HCT116 (cell line): ENCODE data around the gene BOD1L1. TPM values are rescaled to one million over a fixed set of nuclear protein-coding genes. Genes with fewer than 3 reads are reported as not detected.

Experiments used
- ATAC-seq: fragments of 200-7000 bp; cut with Tn5 transposase; 2 replicates; pipeline ENCODE4 v1.9.1; 2020; ENCODE audit warnings: mild to moderate bottlenecking, moderate library complexity
- BruUV-seq: library from RNA; stranded (reverse); fragments of 400-500 nt; replicated peaks from 2 replicates; lab custom pipeline; 2021; lab: Mats Ljungman, UMichigan
- CTCF ChIA-PET: fragments of 300-600 bp; sonication (Branson Sonifier 250); formaldehyde crosslinking; loops from one replicate; lab custom pipeline; 2021; ENCODE audit warnings: antibody characterized with exemption; lab: Charles Lee
- POLR2A ChIA-PET: fragments of 300-600, 350-600 bp; sonication (Branson Sonifier 250); formaldehyde crosslinking; loops from one replicate; lab custom pipeline; 2021; ENCODE audit warnings: antibody characterized with exemption; lab: Charles Lee
- RAD21 ChIA-PET, 2 experiments: fragments of 300-600 bp; sonication (Branson Sonifier 250); formaldehyde crosslinking; loops; one replicate each; lab custom pipeline; 2023; ENCODE audit warnings: low total read pairs in 2 of 2; ENCODE audit not compliant: uncharacterized antibody in 2 of 2, unreplicated experiment in 2 of 2, low non-redundant PET in 1 of 2; lab: Charles Lee
- DNase-seq: peaks from one replicate; pipeline ENCODE4 v3.0.0-alpha.2; 2010; ENCODE audit warnings: low read depth, low spot score
- H2AFZ ChIP-seq: fragments of 200-600 bp; shearing (Covaris generic), sonication (generic); 2 replicates; pipeline ENCODE4 v1.6.1; 2017; ENCODE audit warnings: low read depth, mixed run types, mixed read lengths, antibody characterized with exemption, low read length; ENCODE audit not compliant: poor library complexity, severe bottlenecking
- H3K27ac ChIP-seq: 2 replicates; pipeline ENCODE4 v1.5.1; 2012; ENCODE audit warnings: low read depth, low read length
- H3K27me3 ChIP-seq: fragments of 200-600 bp; sonication (generic); 2 replicates; pipeline ENCODE4 v1.6.1; 2016; ENCODE audit warnings: mixed run types, low read length, mixed read lengths; ENCODE audit not compliant: insufficient read depth
- H3K36me3 ChIP-seq, 2 experiments: fragments of 200-500 bp in 1 of 2; fragments of 200-600 bp in 1 of 2; sonication (Bioruptor generic) in 1 of 2; sonication (generic) in 1 of 2; 2 replicates each; pipeline versions ENCODE4 v1.5.1 to v1.6.1; 2014 to 2016; ENCODE audit warnings: low read length in 2 of 2, inconsistent platforms in 1 of 2, mixed read lengths in 1 of 2, mixed run types in 1 of 2; ENCODE audit not compliant: insufficient read depth in 2 of 2, control insufficient read depth in 1 of 2
- H3K4me1 ChIP-seq, 2 experiments: fragments of 200-600 bp in 1 of 2; sonication (generic) in 1 of 2; 2 replicates each; pipeline versions ENCODE4 v1.5.1 to v1.6.1; 2012 to 2017; ENCODE audit warnings: low read length in 2 of 2, inconsistent platforms in 1 of 2, mild to moderate bottlenecking in 1 of 2, mixed read lengths in 1 of 2, mixed run types in 1 of 2, moderate library complexity in 1 of 2; ENCODE audit not compliant: insufficient read depth in 2 of 2, control insufficient read depth in 1 of 2
- H3K4me2 ChIP-seq: fragments of 200-600 bp; sonication (generic); 2 replicates; pipeline ENCODE4 v1.6.1; 2017; ENCODE audit warnings: mixed run types, low read length, mixed read lengths
- H3K4me3 ChIP-seq, 2 experiments: fragments of 200-600 bp in 1 of 2; sonication (generic) in 1 of 2; replicated peaks in 1 of 2; 2 replicates each; pipeline ENCODE4 v1.5.1; 2011 to 2016; ENCODE audit warnings: low read length in 2 of 2, control low read depth in 1 of 2, low read depth in 1 of 2, mild to moderate bottlenecking in 1 of 2, mixed read lengths in 1 of 2, mixed run types in 1 of 2
- H3K79me2 ChIP-seq: fragments of 200-600 bp; sonication (generic); 2 replicates; pipeline ENCODE4 v1.6.1; 2017; ENCODE audit warnings: mild to moderate bottlenecking, mixed run types, low read length, moderate library complexity, mixed read lengths; ENCODE audit not compliant: insufficient read depth
- H3K9ac ChIP-seq: fragments of 200-600 bp; sonication (generic); 2 replicates; pipeline ENCODE4 v1.6.1; 2016; ENCODE audit warnings: low read length, mixed read lengths
- H3K9me2 ChIP-seq: fragments of 200-600 bp; sonication (generic), shearing (Covaris generic); 2 replicates; pipeline ENCODE4 v1.6.1; 2017; ENCODE audit warnings: mixed run types, mild to moderate bottlenecking, moderate library complexity; ENCODE audit not compliant: insufficient read depth
- H3K9me3 ChIP-seq, 2 experiments: fragments of 200-500 bp in 1 of 2; fragments of 200-600 bp in 1 of 2; sonication (Bioruptor generic) in 1 of 2; sonication (generic) in 1 of 2; 2 replicates each; pipeline ENCODE4 v1.6.1; 2014 to 2017; ENCODE audit warnings: low read length in 2 of 2, mixed read lengths in 2 of 2, inconsistent platforms in 1 of 2, low read depth in 1 of 2, mild to moderate bottlenecking in 1 of 2, mixed run types in 1 of 2, moderate library complexity in 1 of 2; ENCODE audit not compliant: control insufficient read depth in 1 of 2, insufficient read depth in 1 of 2
- H4K20me1 ChIP-seq: fragments of 200-600 bp; sonication (generic), shearing (Covaris generic); 2 replicates; pipeline ENCODE4 v1.6.1; 2017; ENCODE audit warnings: mixed run types, mild to moderate bottlenecking, moderate library complexity; ENCODE audit not compliant: insufficient read depth
- CBX3 ChIP-seq: IDR thresholded peaks from 2 replicates; pipeline ENCODE4 v1.6.1; 2012; ENCODE audit warnings: low read depth
- CEBPB ChIP-seq: IDR thresholded peaks from 2 replicates; pipeline ENCODE4 v1.6.1; 2012; ENCODE audit warnings: low read depth
- CTCF ChIP-seq, 3 experiments: fragments of 200-600 bp in 1 of 3; sonication (generic) in 1 of 3; IDR thresholded peaks in 2 of 3; conservative IDR thresholded peaks in 1 of 3; 2 replicates each; pipeline ENCODE4 v1.5.1; 2012 to 2017; ENCODE audit warnings: low read depth in 2 of 3, low read length in 2 of 3, antibody characterized with exemption in 1 of 3, borderline replicate concordance in 1 of 3, control low read depth in 1 of 3, mild to moderate bottlenecking in 1 of 3, mixed read lengths in 1 of 3, mixed run types in 1 of 3, moderate library complexity in 1 of 3; ENCODE audit not compliant: insufficient read depth in 1 of 3
- EGR1 ChIP-seq: IDR thresholded peaks from 2 replicates; pipeline ENCODE4 v1.6.1; 2012; ENCODE audit warnings: low read depth
- ELF1 ChIP-seq: IDR thresholded peaks from 2 replicates; pipeline ENCODE4 v1.6.1; 2012; ENCODE audit warnings: low read depth, borderline replicate concordance
- EZH2 ChIP-seq: fragments of 200-600 bp; sonication (generic); IDR thresholded peaks from 2 replicates; pipeline ENCODE4 v1.6.1; 2017; ENCODE audit warnings: antibody characterized with exemption, mixed run types
- EZH2phosphoT487 ChIP-seq: fragments of 200-600 bp; IDR thresholded peaks from 2 replicates; pipeline ENCODE4 v1.6.1; 2018; ENCODE audit warnings: antibody characterized with exemption, borderline replicate concordance
- FOSL1 ChIP-seq: IDR thresholded peaks from 2 replicates; pipeline ENCODE4 v1.6.1; 2012; ENCODE audit warnings: low read depth
- JUND ChIP-seq: IDR thresholded peaks from 2 replicates; pipeline ENCODE4 v1.6.1; 2012
- POLR2AphosphoS5 ChIP-seq: IDR thresholded peaks from 2 replicates; pipeline ENCODE4 v1.6.1; 2011; ENCODE audit warnings: mild to moderate bottlenecking, low read depth, low read length, moderate library complexity
- SIN3A ChIP-seq: IDR thresholded peaks from 2 replicates; pipeline ENCODE4 v1.6.1; 2012; ENCODE audit warnings: low read depth
- SP1 ChIP-seq: IDR thresholded peaks from 2 replicates; pipeline ENCODE4 v1.6.1; 2012; ENCODE audit warnings: low read depth
- SRF ChIP-seq: IDR thresholded peaks from 2 replicates; pipeline ENCODE4 v1.6.1; 2012; ENCODE audit warnings: low read depth
- TCF7L2 ChIP-seq: IDR thresholded peaks from 2 replicates; pipeline ENCODE4 v1.7.0; 2011; ENCODE audit warnings: borderline replicate concordance, inconsistent platforms; ENCODE audit not compliant: insufficient read depth, insufficient read length; ENCODE audit errors: extremely low read depth
- YY1 ChIP-seq: IDR thresholded peaks from 2 replicates; pipeline ENCODE4 v1.6.1; 2011; ENCODE audit warnings: low read length, low read depth, moderate library complexity, mild to moderate bottlenecking; ENCODE audit not compliant: insufficient replicate concordance; ENCODE audit errors: extremely low read depth
- ZNF274 ChIP-seq: fragments of 200-500 bp; sonication (Bioruptor generic); IDR thresholded peaks from 2 replicates; pipeline ENCODE4 v1.6.1; 2014; ENCODE audit warnings: mild to moderate bottlenecking, low read depth, low read length, inconsistent platforms
- intact Hi-C: fragments of 100-400 bp; cut with micrococcal nuclease; formaldehyde crosslinking; loops from 2 replicates; pipeline ENCODE4 v1.10.0; 2022
- total RNA-seq: library from RNA; stranded (reverse); gene quantifications from one replicate; pipeline ENCODE4 v1.2.1, GENCODE V29; 2021; ENCODE audit not compliant: unreplicated experiment
- TF ChIP-seq, protein P1 (sequence below): IDR thresholded peaks from 2 replicates; pipeline ENCODE4 v1.6.1; 2012
- TF ChIP-seq, protein P2 (sequence below): IDR thresholded peaks from 2 replicates; pipeline ENCODE4 v1.6.1; 2012
- TF ChIP-seq, protein P3 (sequence below): IDR thresholded peaks from 2 replicates; pipeline ENCODE4 v1.6.1; 2011; ENCODE audit warnings: mild to moderate bottlenecking, low read length, moderate library complexity; ENCODE audit not compliant: insufficient replicate concordance; ENCODE audit errors: extremely low read depth

Gene BOD1L1
- total RNA-seq, 1 experiment from 2014 or later = 22.4 TPM

- no TSS peak for BruUV-seq
- intact Hi-C loops = no loop called here
- H3K9me2 ChIP-seq = no peaks in the 10 kb centered on the region
- no peak for DNase-seq
- H3K4me1 ChIP-seq = no peaks in the 10 kb centered on the region
- no peaks in the 10 kb centered on the region for H3K27me3 ChIP-seq
- no peaks in the 10 kb centered on the region for H4K20me1 ChIP-seq
- no peaks in the 10 kb centered on the region for H3K9me3 ChIP-seq
- H3K4me2 ChIP-seq = no peak overlapping the region
- TF ChIP-seq, protein P1, sequence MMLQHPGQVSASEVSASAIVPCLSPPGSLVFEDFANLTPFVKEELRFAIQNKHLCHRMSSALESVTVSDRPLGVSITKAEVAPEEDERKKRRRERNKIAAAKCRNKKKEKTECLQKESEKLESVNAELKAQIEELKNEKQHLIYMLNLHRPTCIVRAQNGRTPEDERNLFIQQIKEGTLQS = no peak
- TF ChIP-seq CBX3 (no peak), ELF1 (no peak), JUND (no peak), EGR1 (no peak), EZH2phosphoT487 (no peak), EZH2 (no peak), ZNF274 (no peak), POLR2AphosphoS5 (no peak), SP1 (no peak), SRF (no peak), CEBPB (no peak), YY1 (no peak), CTCF (IDR thresholded peaks at IDR 0.05 in 2 of 3, conservative IDR thresholded peaks at IDR 0.05 in 1 of 3; ENCODE audit: borderline replicate concordance in 1 of 3, insufficient read depth in 1 of 3, low read depth in 2 of 3, low read length in 2 of 3) (no peak), TCF7L2 (no peak), SIN3A (no peak), FOSL1 (no peak)
- TF ChIP-seq, protein P2, sequence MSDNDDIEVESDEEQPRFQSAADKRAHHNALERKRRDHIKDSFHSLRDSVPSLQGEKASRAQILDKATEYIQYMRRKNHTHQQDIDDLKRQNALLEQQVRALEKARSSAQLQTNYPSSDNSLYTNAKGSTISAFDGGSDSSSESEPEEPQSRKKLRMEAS = no peak
- TF ChIP-seq, protein P3, sequence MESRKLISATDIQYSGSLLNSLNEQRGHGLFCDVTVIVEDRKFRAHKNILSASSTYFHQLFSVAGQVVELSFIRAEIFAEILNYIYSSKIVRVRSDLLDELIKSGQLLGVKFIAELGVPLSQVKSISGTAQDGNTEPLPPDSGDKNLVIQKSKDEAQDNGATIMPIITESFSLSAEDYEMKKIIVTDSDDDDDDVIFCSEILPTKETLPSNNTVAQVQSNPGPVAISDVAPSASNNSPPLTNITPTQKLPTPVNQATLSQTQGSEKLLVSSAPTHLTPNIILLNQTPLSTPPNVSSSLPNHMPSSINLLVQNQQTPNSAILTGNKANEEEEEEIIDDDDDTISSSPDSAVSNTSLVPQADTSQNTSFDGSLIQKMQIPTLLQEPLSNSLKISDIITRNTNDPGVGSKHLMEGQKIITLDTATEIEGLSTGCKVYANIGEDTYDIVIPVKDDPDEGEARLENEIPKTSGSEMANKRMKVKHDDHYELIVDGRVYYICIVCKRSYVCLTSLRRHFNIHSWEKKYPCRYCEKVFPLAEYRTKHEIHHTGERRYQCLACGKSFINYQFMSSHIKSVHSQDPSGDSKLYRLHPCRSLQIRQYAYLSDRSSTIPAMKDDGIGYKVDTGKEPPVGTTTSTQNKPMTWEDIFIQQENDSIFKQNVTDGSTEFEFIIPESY = no peak
- no peak overlapping the region for H2AFZ ChIP-seq
- H3K79me2 ChIP-seq = no peaks in the 10 kb centered on the region
- no peak overlapping the region for H3K9ac ChIP-seq
- ChIA-PET RAD21 (no interaction called here), POLR2A (no interaction called here), CTCF (no interaction called here)
- peaks cover 4 to 23% of the 10 kb centered on the region in 2 experiments; a peak in 2 of 4 replicates for H3K36me3 ChIP-seq
- no peak overlapping the region for H3K27ac ChIP-seq
- ATAC-seq = no peak
- H3K4me3 ChIP-seq = no peak overlapping the region
Observed at GRCh38 chr4:13570916-13571315, 56.6 kb downstream of the BOD1L1 start.
